HepG2 (cell line): ENCODE results near the gene DCAF4. TPM values are rescaled to one million over a fixed set of nuclear protein-coding genes. Genes with fewer than 3 reads are reported as not detected.

Experiments used
- ATAC-seq: fragments of 200-7000 bp; cut with Tn5 transposase; 3 replicates; pipeline ENCODE4 v1.9.1; 2020; ENCODE audit warnings: mild to moderate bottlenecking, moderate library complexity
- BruUV-seq: library from RNA; stranded (reverse); fragments of 400-500 nt; replicated peaks from 2 replicates; lab custom pipeline; 2021; lab: Mats Ljungman, UMichigan
- CTCF ChIA-PET: fragments of 300-600 bp; formaldehyde crosslinking; extraction: SDS; loops from one replicate; lab custom pipeline; 2021; ENCODE audit warnings: low total read pairs, inconsistent platforms, low intra/inter-chr PET ratio; lab: Yijun Ruan, JAX
- POLR2A ChIA-PET: fragments of 350-600 bp; sonication (Branson Sonifier 250); formaldehyde crosslinking; loops from one replicate; lab custom pipeline; 2020; ENCODE audit warnings: antibody characterized with exemption, inconsistent platforms; lab: Yijun Ruan, JAX
- DNase-seq: peaks from one replicate; pipeline ENCODE4 v3.0.0-alpha.2; 2015; ENCODE audit warnings: low spot score
- FAIRE-seq: peaks from 3 replicates; lab custom pipeline; 2011; peaks lifted over from hg19 to GRCh38; lab: Jason Lieb, UNC
- H2AFZ ChIP-seq: one replicate; pipeline ENCODE4 v1.6.1; 2011; ENCODE audit warnings: low read length, inconsistent platforms
- H3K27ac ChIP-seq: fragments of 300-600 bp; 3 replicates; pipeline ENCODE4 v1.8.0; 2011; ENCODE audit warnings: mixed run types, mild to moderate bottlenecking, mixed read lengths, low read length, inconsistent platforms; ENCODE audit not compliant: insufficient read depth; ENCODE audit errors: extremely low read length
- H3K27me3 ChIP-seq, 2 experiments: fragments of 200-600 bp in 1 of 2; 2 replicates in 1 of 2; 3 replicates in 1 of 2; pipeline versions ENCODE4 v1.6.0 to v1.8.0; 2011; ENCODE audit warnings: low read length in 2 of 2, mild to moderate bottlenecking in 2 of 2, moderate library complexity in 2 of 2, inconsistent platforms in 1 of 2; ENCODE audit not compliant: insufficient read depth in 2 of 2, control insufficient read depth in 1 of 2
- H3K36me3 ChIP-seq, 2 experiments: fragments of 200-600 bp in 1 of 2; replicated peaks in 1 of 2; 2 replicates in 1 of 2; 3 replicates in 1 of 2; pipeline versions ENCODE4 v1.5.1 to v1.8.0; 2011; ENCODE audit warnings: low read length in 2 of 2, inconsistent platforms in 1 of 2; ENCODE audit not compliant: insufficient read depth in 2 of 2, control insufficient read depth in 1 of 2
- H3K4me1 ChIP-seq: 2 replicates; pipeline ENCODE4 v1.5.1; 2012; ENCODE audit warnings: low read length, inconsistent platforms; ENCODE audit not compliant: insufficient read depth
- H3K4me2 ChIP-seq: 2 replicates; pipeline ENCODE4 v1.6.0; 2011; ENCODE audit warnings: low read depth, low read length, inconsistent platforms
- H3K4me3 ChIP-seq, 3 experiments: fragments of 200-600 bp in 1 of 3; sonication (generic), shearing (Covaris generic) in 1 of 3; replicated peaks in 1 of 3; 2 replicates each; pipeline ENCODE4 v1.5.1; 2011 to 2016; ENCODE audit warnings: low read length in 3 of 3, inconsistent platforms in 2 of 3, low read depth in 2 of 3, mild to moderate bottlenecking in 2 of 3, control low read depth in 1 of 3, mixed read lengths in 1 of 3; ENCODE audit not compliant: insufficient read depth in 1 of 3
- H3K79me2 ChIP-seq: one replicate; pipeline ENCODE4 v1.6.1; 2011; ENCODE audit warnings: low read length, inconsistent platforms; ENCODE audit not compliant: insufficient read depth
- H3K9ac ChIP-seq: 2 replicates; pipeline ENCODE4 v1.6.0; 2011; ENCODE audit warnings: mild to moderate bottlenecking, low read depth, low read length, inconsistent platforms; ENCODE audit not compliant: insufficient read depth
- H3K9me3 ChIP-seq: 2 replicates; pipeline ENCODE4 v1.5.1; 2012; ENCODE audit warnings: mild to moderate bottlenecking, low read length
- H4K20me1 ChIP-seq: 2 replicates; pipeline ENCODE4 v1.6.0; 2011; ENCODE audit warnings: inconsistent platforms, mild to moderate bottlenecking, low read length, moderate library complexity; ENCODE audit not compliant: insufficient read depth
- CHD2 ChIP-seq: IDR thresholded peaks from 2 replicates; pipeline ENCODE4 v1.6.1; 2011; ENCODE audit warnings: low read depth, low read length, improper control_type of control experiment
- DZIP1 ChIP-seq: sonication (generic); formaldehyde crosslinking; IDR thresholded peaks from 2 replicates; pipeline ENCODE4 v1.5.0; 2020; ENCODE audit warnings: mild to moderate bottlenecking, missing genetic modification reagents
- ETV5 ChIP-seq: IDR thresholded peaks from 2 replicates; pipeline ENCODE4 v1.6.1; 2018; ENCODE audit warnings: missing biosample characterization, missing genetic modification reagents, inconsistent platforms, borderline replicate concordance
- FOXK2 ChIP-seq: fragments of 450-650 bp; IDR thresholded peaks from 2 replicates; pipeline ENCODE4 v1.6.1; 2016
- HMG20A ChIP-seq: IDR thresholded peaks from 2 replicates; pipeline ENCODE4 v1.6.1; 2016; ENCODE audit warnings: borderline replicate concordance
- MLXIP ChIP-seq: sonication (generic); formaldehyde crosslinking; IDR thresholded peaks from 2 replicates; pipeline ENCODE4 v1.9.0; 2021; ENCODE audit warnings: missing genetic modification reagents, borderline replicate concordance
- MYNN ChIP-seq: sonication (generic); formaldehyde crosslinking; IDR thresholded peaks from 2 replicates; pipeline ENCODE4 v1.4.0; 2020; ENCODE audit warnings: mild to moderate bottlenecking, low read depth, missing genetic modification reagents
- ONECUT2 ChIP-seq: sonication (generic); formaldehyde crosslinking; IDR thresholded peaks from 2 replicates; pipeline ENCODE4 v1.4.0; 2020; ENCODE audit warnings: missing genetic modification reagents
- SMYD3 ChIP-seq: sonication (generic); formaldehyde crosslinking; IDR thresholded peaks from 2 replicates; pipeline ENCODE4 v1.8.1; 2023; ENCODE audit warnings: mild to moderate bottlenecking, missing genetic modification reagents
- SP2 ChIP-seq: sonication (generic); formaldehyde crosslinking; IDR thresholded peaks from 2 replicates; pipeline ENCODE4 v1.5.1; 2020; ENCODE audit warnings: mild to moderate bottlenecking, missing genetic modification reagents
- STAG1 ChIP-seq: sonication (generic); formaldehyde crosslinking; IDR thresholded peaks from 2 replicates; pipeline ENCODE4 v1.4.0; 2020; ENCODE audit warnings: missing genetic modification reagents
- ZBTB4 ChIP-seq: sonication (generic); formaldehyde crosslinking; IDR thresholded peaks from 2 replicates; pipeline ENCODE4 v1.4.0; 2020; ENCODE audit warnings: missing genetic modification reagents, mild to moderate bottlenecking, borderline replicate concordance
- ZNF264 ChIP-seq: sonication (generic); formaldehyde crosslinking; IDR thresholded peaks from 2 replicates; pipeline ENCODE4 v1.4.0; 2020; ENCODE audit warnings: missing genetic modification reagents
- WGBS: methylation state at CpG from one replicate; pipeline ENCODE4 v1.1.6; 2017; ENCODE audit warnings: low lambda C conversion rate; 5-methylcytosine and 5-hydroxymethylcytosine counted together
- in situ Hi-C: cut with HindIII; loops from 2 replicates; pipeline ENCODE4 v1.10.0; 2017; ENCODE audit warnings: low pct_unique_long_range_greater_than_20kb; ENCODE audit not compliant: extremely low pct_ligation_motif_present
- intact Hi-C: fragments of 100-400 bp; cut with micrococcal nuclease; formaldehyde crosslinking; loops from one replicate; pipeline ENCODE4 v1.10.0; 2022; ENCODE audit not compliant: unreplicated experiment
- polyA plus RNA-seq, 8 experiments: library from polyadenylated mRNA; depleted of rRNA in 3 of 8; stranded (reverse) in 7 of 8; unstranded in 1 of 8; fragments of >200 nt; fragmentation: Illumina TruSeq in 4 of 8; extraction: Trizol in 4 of 8; gene quantifications; 2 replicates each; pipeline versions ENCODE4 v1.2.1 to v1.2.3, GENCODE V29; 2011 to 2016; ENCODE audit warnings: low read depth in 4 of 8, missing spikeins in 1 of 8, mixed read lengths in 1 of 8; ENCODE audit not compliant: insufficient read depth in 1 of 8
- total RNA-seq, 5 experiments: library from RNA; depleted of rRNA; stranded (reverse); fragments of >200 nt; fragmentation: Illumina TruSeq; extraction: Trizol; gene quantifications; 2 replicates each; pipeline ENCODE4 v1.2.3, GENCODE V29; 2016; ENCODE audit warnings: low read depth in 1 of 5

Gene DCAF4
- total and polyA plus RNA-seq, 2 of the 13 experiments (the other 11 are each of a cell fraction or from before 2014, with no cell fraction given): 18.8 to 21.1 TPM

GRCh38 chr14:72898448-72898847, 27.8 kb upstream of the DCAF4 start (continued):
- TF ChIP-seq FOXK2 (no peak), CHD2 (no peak)

- no TSS peak for BruUV-seq
- in situ Hi-C loops: no loop called here
- no peaks in the 10 kb centered on the region for H3K79me2 ChIP-seq
- FAIRE-seq (no peak), ATAC-seq (no peak), DNase-seq (no peak)
- H3K4me1 ChIP-seq: peaks cover 10% of the 10 kb centered on the region
- no peak overlapping the region for H2AFZ ChIP-seq
- no peak overlapping the region for H3K27ac ChIP-seq
- peaks cover 0 to 6% of the 10 kb centered on the region in 2 experiments; a peak in 1 of 5 replicates for H3K27me3 ChIP-seq
- POLR2A ChIA-PET: no interaction called here
- CTCF ChIA-PET: no interaction called here
- H3K4me2 ChIP-seq: no peak overlapping the region
- H3K9ac ChIP-seq: no peak overlapping the region
- H3K4me3 ChIP-seq: no peak overlapping the region
- no peaks in the 10 kb centered on the region for H3K36me3 ChIP-seq
- no peaks in the 10 kb centered on the region for H4K20me1 ChIP-seq
- no peaks in the 10 kb centered on the region for H3K9me3 ChIP-seq
- intact Hi-C loops: no loop called here
- WGBS: 3% methylated on average over 3 of the region's 3 CpGs
- no peak for TF ChIP-seq STAG1
- no peak for TF ChIP-seq HMG20A (CRISPR knock-in tag)
- TF ChIP-seq SMYD3 (CRISPR knock-in tag): no peak
- no peak for TF ChIP-seq DZIP1 (CRISPR knock-in tag)
- no peak for TF ChIP-seq ZNF264 (CRISPR knock-in tag)
- no peak for TF ChIP-seq SP2
- no peak for TF ChIP-seq MYNN (CRISPR knock-in tag)
- TF ChIP-seq ONECUT2 (CRISPR knock-in tag): no peak
- TF ChIP-seq ZBTB4 (CRISPR knock-in tag): no peak
- TF ChIP-seq ETV5 (CRISPR knock-in tag): no peak
- TF ChIP-seq MLXIP (CRISPR knock-in tag): no peak
Observed at GRCh38 chr14:72901361-72901760, 24.9 kb upstream of the DCAF4 start.
